CD14-positive monocyte (primary cell): ENCODE measurements around the gene MYL6B. TPM values are rescaled to one million over a fixed set of nuclear protein-coding genes. Genes with fewer than 3 reads are reported as not detected.
A peak's percentile ranks its signal among the peaks of the same experiment; 100 is the strongest.

Experiments
- DNase-seq, 3 donors: peaks; one replicate each; pipeline ENCODE4 v3.0.0-alpha.2; 2011 to 2022
- H2AFZ ChIP-seq: 2 replicates; pipeline ENCODE4 v1.6.0; 2012; ENCODE audit warnings: mild to moderate bottlenecking, low read depth, low read length, inconsistent platforms; ENCODE audit not compliant: insufficient read depth, poor library complexity, severe bottlenecking
- H3K27ac ChIP-seq, 2 donors: 1 replicate in 1 of 2; 2 replicates in 1 of 2; pipeline ENCODE4 v1.5.1; 2012 to 2013; ENCODE audit warnings: low read length in 2 of 2, control low read depth in 1 of 2, inconsistent platforms in 1 of 2, low read depth in 1 of 2, mild to moderate bottlenecking in 1 of 2
- H3K27me3 ChIP-seq, 2 donors: one replicate each; pipeline versions ENCODE4 v1.6.0 to v1.6.1; 2011 to 2013; ENCODE audit warnings: low read length in 2 of 2; ENCODE audit not compliant: control insufficient read depth in 2 of 2, insufficient read depth in 2 of 2
- H3K36me3 ChIP-seq, 2 donors: replicated peaks in 1 of 2; 1 replicate in 1 of 2; 2 replicates in 1 of 2; pipeline versions ENCODE4 v1.5.1 to v1.6.1; 2012 to 2013; ENCODE audit warnings: low read length in 2 of 2, control low read depth in 1 of 2, inconsistent platforms in 1 of 2, mild to moderate bottlenecking in 1 of 2; ENCODE audit not compliant: insufficient read depth in 2 of 2, control insufficient read depth in 1 of 2
- H3K4me1 ChIP-seq, 2 donors: 1 replicate in 1 of 2; 2 replicates in 1 of 2; pipeline versions ENCODE4 v1.5.1 to v1.6.1; 2012 to 2013; ENCODE audit warnings: low read length in 2 of 2, control low read depth in 1 of 2, inconsistent platforms in 1 of 2, mild to moderate bottlenecking in 1 of 2, moderate library complexity in 1 of 2; ENCODE audit not compliant: insufficient read depth in 2 of 2, control insufficient read depth in 1 of 2
- H3K4me2 ChIP-seq: replicated peaks from 2 replicates; pipeline ENCODE3; 2012; ENCODE audit warnings: low read length, moderate library complexity, mild to moderate bottlenecking; ENCODE audit not compliant: poor library complexity, severe bottlenecking; ENCODE audit errors: extremely low read depth
- H3K4me3 ChIP-seq, 3 experiments: fragments of 200-600 bp in 1 of 3; sonication (generic) in 1 of 3; replicated peaks in 1 of 3; 1 replicate in 2 of 3; 2 replicates in 1 of 3; pipeline ENCODE4 v1.5.1; 2011 to 2013; ENCODE audit warnings: low read length in 3 of 3, mild to moderate bottlenecking in 3 of 3, control low read depth in 2 of 3, low read depth in 2 of 3, inconsistent platforms in 1 of 3, moderate library complexity in 1 of 3
- H3K79me2 ChIP-seq: 2 replicates; pipeline ENCODE4 v1.6.0; 2012; ENCODE audit warnings: mild to moderate bottlenecking, control low read depth, inconsistent platforms, low read length, moderate library complexity; ENCODE audit not compliant: insufficient read depth
- H3K9ac ChIP-seq: 2 replicates; pipeline ENCODE4 v1.6.0; 2017; ENCODE audit warnings: low read length, mild to moderate bottlenecking; ENCODE audit not compliant: insufficient read depth, poor library complexity, severe bottlenecking
- H3K9me3 ChIP-seq, 2 donors: replicated peaks in 1 of 2; 1 replicate in 1 of 2; 2 replicates in 1 of 2; pipeline versions ENCODE4 v1.5.1 to v1.6.1; 2012 to 2013; ENCODE audit warnings: low read length in 2 of 2, control low read depth in 1 of 2; ENCODE audit not compliant: control insufficient read depth in 1 of 2, insufficient read depth in 1 of 2
- H4K20me1 ChIP-seq: 2 replicates; pipeline ENCODE4 v1.6.0; 2012; ENCODE audit warnings: mild to moderate bottlenecking, low read length, control low read depth, moderate library complexity; ENCODE audit not compliant: insufficient read depth
- H3K27ac Mint-ChIP-seq, 7 donors: one replicate each; pipeline ENCODE4 v1.8.0; 2020; ENCODE audit warnings: mild to moderate bottlenecking in 7 of 7, mixed read lengths in 7 of 7, moderate library complexity in 6 of 7, inconsistent platforms in 2 of 7
- H3K27me3 Mint-ChIP-seq, 3 donors: one replicate each; pipeline ENCODE4 v1.8.0; 2021 to 2022; ENCODE audit warnings: low read depth in 3 of 3, mild to moderate bottlenecking in 3 of 3, mixed read lengths in 3 of 3, moderate library complexity in 3 of 3, inconsistent platforms in 1 of 3
- H3K36me3 Mint-ChIP-seq, 2 donors: one replicate each; pipeline ENCODE4 v1.8.0; 2020; ENCODE audit warnings: mixed read lengths in 2 of 2, inconsistent platforms in 1 of 2, mild to moderate bottlenecking in 1 of 2
- H3K4me1 Mint-ChIP-seq: one replicate; pipeline ENCODE4 v1.8.0; 2020; ENCODE audit warnings: mild to moderate bottlenecking, mixed read lengths
- H3K4me3 Mint-ChIP-seq, 2 donors: one replicate each; pipeline ENCODE4 v1.8.0; 2020; ENCODE audit warnings: mild to moderate bottlenecking in 2 of 2, mixed read lengths in 2 of 2, moderate library complexity in 1 of 2
- H3K9me3 Mint-ChIP-seq, 7 donors: one replicate each; pipeline ENCODE4 v1.8.0; 2020 to 2022; ENCODE audit warnings: mixed read lengths in 7 of 7, mild to moderate bottlenecking in 6 of 7, moderate library complexity in 6 of 7, inconsistent platforms in 2 of 7
- WGBS: methylation state at CpG from one replicate; pipeline ENCODE4 v1.1.5; 2013; ENCODE audit warnings: missing lambda C conversion rate; ENCODE audit not compliant: insufficient coverage; 5-methylcytosine and 5-hydroxymethylcytosine counted together
- intact Hi-C, 2 donors: fragments of 100-400 bp; cut with micrococcal nuclease; formaldehyde crosslinking; loops; one replicate each; pipeline versions ENCODE4 v1.15.0 to v1.15.1; 2023
- polyA plus RNA-seq, 3 donors: library from polyadenylated mRNA; depleted of rRNA in 1 of 3; unstranded in 2 of 3; stranded (reverse) in 1 of 3; fragments of 300-500 nt in 2 of 3; fragments of >200 nt in 1 of 3; fragmentation: Illumina TruSeq in 2 of 3; gene quantifications; 1 replicate in 2 of 3; 2 replicates in 1 of 3; pipeline ENCODE4 v1.2.3, GENCODE V29; 2012 to 2021
- TF ChIP-seq, protein P1 (sequence below): fragments of 200-600 bp; IDR thresholded peaks from one replicate; pipeline ENCODE4 v1.8.0; 2022; ENCODE audit warnings: antibody characterized with exemption, mild to moderate bottlenecking

The MYL6B gene
- polyA plus RNA-seq, 3 donors = 2.7 to 4.3 (median 4.1) TPM

DNA sequence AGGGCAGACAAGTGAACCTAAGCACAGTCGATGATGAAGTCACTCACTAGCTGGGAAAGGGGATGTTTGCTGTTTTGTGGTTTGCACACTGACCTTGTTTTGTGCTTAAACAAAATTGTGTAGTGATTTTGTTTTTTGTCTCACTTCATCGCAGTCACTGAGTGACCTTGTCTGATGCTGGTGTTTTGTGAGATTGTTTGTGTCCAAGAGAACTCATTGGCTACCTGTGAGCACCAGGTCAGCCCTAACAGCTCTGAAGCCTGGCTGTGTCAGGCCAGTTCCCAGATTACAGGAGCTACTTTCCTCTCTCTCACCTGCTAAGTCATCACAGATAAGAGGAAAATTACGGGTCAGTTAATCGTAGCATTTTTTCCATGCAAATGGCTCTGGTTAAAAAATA, 28.3 kb upstream of the MYL6B start:
- Mint-ChIP-seq H3K9me3 (no peaks in the 10 kb centered on the region), H3K36me3 (peaks cover 24 to 34% of the 10 kb centered on the region in 2 donors), H3K27me3 (peaks cover 0 to 3% (median 1%) of the 10 kb centered on the region in 3 donors), H3K4me3 (no peak overlapping the region), H3K4me1 (peaks cover 62% of the 10 kb centered on the region), H3K27ac (peak overlapping the region in 2 of 7 donors; percentile 23 to 65)
- H3K79me2 ChIP-seq = peaks cover 72% of the 10 kb centered on the region
- TF ChIP-seq, protein P1, sequence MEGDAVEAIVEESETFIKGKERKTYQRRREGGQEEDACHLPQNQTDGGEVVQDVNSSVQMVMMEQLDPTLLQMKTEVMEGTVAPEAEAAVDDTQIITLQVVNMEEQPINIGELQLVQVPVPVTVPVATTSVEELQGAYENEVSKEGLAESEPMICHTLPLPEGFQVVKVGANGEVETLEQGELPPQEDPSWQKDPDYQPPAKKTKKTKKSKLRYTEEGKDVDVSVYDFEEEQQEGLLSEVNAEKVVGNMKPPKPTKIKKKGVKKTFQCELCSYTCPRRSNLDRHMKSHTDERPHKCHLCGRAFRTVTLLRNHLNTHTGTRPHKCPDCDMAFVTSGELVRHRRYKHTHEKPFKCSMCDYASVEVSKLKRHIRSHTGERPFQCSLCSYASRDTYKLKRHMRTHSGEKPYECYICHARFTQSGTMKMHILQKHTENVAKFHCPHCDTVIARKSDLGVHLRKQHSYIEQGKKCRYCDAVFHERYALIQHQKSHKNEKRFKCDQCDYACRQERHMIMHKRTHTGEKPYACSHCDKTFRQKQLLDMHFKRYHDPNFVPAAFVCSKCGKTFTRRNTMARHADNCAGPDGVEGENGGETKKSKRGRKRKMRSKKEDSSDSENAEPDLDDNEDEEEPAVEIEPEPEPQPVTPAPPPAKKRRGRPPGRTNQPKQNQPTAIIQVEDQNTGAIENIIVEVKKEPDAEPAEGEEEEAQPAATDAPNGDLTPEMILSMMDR = no peak
- no peaks in the 10 kb centered on the region for H3K27me3 ChIP-seq
- no peak for DNase-seq
- peaks cover 51 to 66% of the 10 kb centered on the region in 2 donors for H3K4me1 ChIP-seq
- no peak overlapping the region for H3K4me3 ChIP-seq
- peaks cover 28% of the 10 kb centered on the region for H4K20me1 ChIP-seq
- H3K27ac ChIP-seq = peak overlapping the region in 1 of 2 donors; percentile 26
- intact Hi-C loops = loop anchor here (5.0 to 10.0 kb wide), 2 partner anchors 63 to 341 kb away; partner anchors contain the start of genes SPRYD4 (in 2 of the 2) and SMARCC2 (in 1 of the 2)
- whole genome bisulfite sequencing = 27% methylated on average over 1 of the region's 4 CpGs
- H3K4me2 ChIP-seq = no peak overlapping the region
- peaks cover 16 to 31% of the 10 kb centered on the region in 2 donors for H3K36me3 ChIP-seq
- H3K9ac ChIP-seq = no peak overlapping the region
- H3K9me3 ChIP-seq = no peaks in the 10 kb centered on the region
- no peak overlapping the region for H2AFZ ChIP-seq

DNA sequence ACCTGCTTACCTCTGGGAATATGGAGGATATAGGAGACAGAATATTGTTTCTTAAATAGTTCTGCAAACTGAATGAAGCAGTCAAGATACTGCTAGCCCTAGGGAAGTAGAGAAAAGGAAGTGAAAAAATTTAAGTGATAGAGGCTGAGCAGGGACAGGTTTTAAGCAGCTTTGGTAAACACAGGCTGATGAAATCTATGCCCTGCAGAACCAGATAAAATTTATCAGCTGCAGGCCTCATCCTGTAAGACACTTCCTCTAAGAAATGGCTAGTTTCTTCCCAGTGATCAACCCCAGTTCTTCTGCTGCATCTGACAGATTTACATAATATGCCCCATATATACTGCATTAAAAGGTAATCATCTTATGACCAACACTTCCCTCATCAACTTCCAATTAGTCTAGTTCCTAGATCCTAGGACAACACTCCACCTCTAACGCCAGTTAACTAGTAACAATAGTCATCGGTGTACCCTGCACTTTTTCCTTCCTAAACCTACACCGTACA, 25.6 kb upstream of the MYL6B start:
- Mint-ChIP-seq H3K27me3 (peaks cover 0 to 6% (median 1%) of the 10 kb centered on the region in 3 donors), H3K4me3 (peak overlapping the region in 1 of 2 donors; percentile 98), H3K9me3 (peaks cover 0 to 4% (median 0%) of the 10 kb centered on the region in 7 donors), H3K27ac (peak overlapping the region; percentile 84 to 94 (median 93)), H3K36me3 (peaks cover 24 to 32% of the 10 kb centered on the region in 2 donors), H3K4me1 (peaks cover 66% of the 10 kb centered on the region)
- Histone ChIP-seq H3K9ac (no peak overlapping the region), H3K9me3 (no peaks in the 10 kb centered on the region), H3K4me2 (peak overlapping the region; percentile 99), H3K27me3 (no peaks in the 10 kb centered on the region), H3K4me3 (peak overlapping the region in 1 of 3 experiments; percentile 99), H3K79me2 (peaks cover 63% of the 10 kb centered on the region), H4K20me1 (peaks cover 11% of the 10 kb centered on the region), H3K27ac (peak overlapping the region in 1 of 2 donors; percentile 73), H2AFZ (no peak overlapping the region), H3K36me3 (peaks cover 13 to 28% of the 10 kb centered on the region in 2 donors), H3K4me1 (peaks cover 55 to 72% of the 10 kb centered on the region in 2 donors)
- DNase-seq = peak; percentile 24 to 60 (median 57)
- TF ChIP-seq, protein P1 = no peak
- 0% methylated on average over 1 of the region's 3 CpGs for WGBS
- intact Hi-C loops = loop anchor here (2.0 to 10.0 kb wide), 5 partner anchors 32 to 338 kb away; partner anchors contain the start of genes SPRYD4 (in 2 of the 2), MYL6 (in 1 of the 2), NABP2 (in 1 of the 2) and RNF41 (in 1 of the 2)
